ENCODE data around the gene PLEKHH1.
A peak's percentile ranks its signal among the peaks of the same experiment; 100 is the strongest.

PLEKHH1 gene

DNA sequence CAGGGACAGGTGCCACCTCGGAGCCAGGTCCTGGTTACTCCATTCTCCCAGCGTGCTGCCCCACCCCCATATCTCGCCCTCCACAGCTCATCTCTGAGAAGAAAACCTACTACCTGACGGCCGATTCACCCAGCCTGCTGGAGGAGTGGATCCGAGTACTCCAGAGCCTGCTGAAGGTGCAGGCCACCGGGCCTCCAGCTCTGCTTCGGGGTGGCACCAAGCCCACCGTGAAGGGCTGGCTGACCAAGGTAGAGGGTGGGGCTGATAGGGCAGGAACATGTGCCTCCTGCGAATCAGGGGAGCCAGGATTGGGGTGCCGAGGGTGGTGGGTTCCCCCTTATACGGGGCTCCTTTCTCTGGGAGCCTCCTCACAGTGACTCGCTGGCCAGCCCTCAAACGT lies 41.1 kb downstream of the PLEKHH1 start:
- Histone ChIP-seq H3K27me3 (ENCODE audit: low read depth, low read length) (no peaks in the 10 kb centered on the region), H4K20me1 (ENCODE audit: insufficient read depth, low read length) (no peaks in the 10 kb centered on the region), H2AFZ (ENCODE audit: low read depth, low read length) (no peak overlapping the region), H3K36me3 (replicated peaks; ENCODE audit: low read depth, low read length) (no peaks in the 10 kb centered on the region), H3K4me1 (ENCODE audit: low read length) (peaks cover 10% of the 10 kb centered on the region), H3K9me3 (ENCODE audit: insufficient read depth, low read length) (no peaks in the 10 kb centered on the region), H3K79me2 (ENCODE audit: low read length) (no peaks in the 10 kb centered on the region), H3K4me3 (ENCODE audit: low read length) (no peak overlapping the region), H3K9ac (ENCODE audit: low read length) (no peak overlapping the region), H3K27ac (ENCODE audit: low read length) (no peak overlapping the region), H3K4me2 (ENCODE audit: low read length) (no peak overlapping the region)
- no peak for TF ChIP-seq EZH2phosphoT487 (IDR thresholded peaks at IDR 0.05; ENCODE audit: low read depth)
- TF ChIP-seq, protein P1, sequence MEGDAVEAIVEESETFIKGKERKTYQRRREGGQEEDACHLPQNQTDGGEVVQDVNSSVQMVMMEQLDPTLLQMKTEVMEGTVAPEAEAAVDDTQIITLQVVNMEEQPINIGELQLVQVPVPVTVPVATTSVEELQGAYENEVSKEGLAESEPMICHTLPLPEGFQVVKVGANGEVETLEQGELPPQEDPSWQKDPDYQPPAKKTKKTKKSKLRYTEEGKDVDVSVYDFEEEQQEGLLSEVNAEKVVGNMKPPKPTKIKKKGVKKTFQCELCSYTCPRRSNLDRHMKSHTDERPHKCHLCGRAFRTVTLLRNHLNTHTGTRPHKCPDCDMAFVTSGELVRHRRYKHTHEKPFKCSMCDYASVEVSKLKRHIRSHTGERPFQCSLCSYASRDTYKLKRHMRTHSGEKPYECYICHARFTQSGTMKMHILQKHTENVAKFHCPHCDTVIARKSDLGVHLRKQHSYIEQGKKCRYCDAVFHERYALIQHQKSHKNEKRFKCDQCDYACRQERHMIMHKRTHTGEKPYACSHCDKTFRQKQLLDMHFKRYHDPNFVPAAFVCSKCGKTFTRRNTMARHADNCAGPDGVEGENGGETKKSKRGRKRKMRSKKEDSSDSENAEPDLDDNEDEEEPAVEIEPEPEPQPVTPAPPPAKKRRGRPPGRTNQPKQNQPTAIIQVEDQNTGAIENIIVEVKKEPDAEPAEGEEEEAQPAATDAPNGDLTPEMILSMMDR (IDR thresholded peaks at IDR 0.05; ENCODE audit: low read depth, low read length) = no peak

GRCh38 chr14:67574806-67575205 lies 41.7 kb downstream of the PLEKHH1 start:
- Histone ChIP-seq H3K4me1 (ENCODE audit: low read length) (peaks cover 10% of the 10 kb centered on the region), H3K9ac (ENCODE audit: low read length) (no peak overlapping the region)

GRCh38 chr14:67575684-67576083 lies 42.6 kb downstream of the PLEKHH1 start:
- H3K27me3 ChIP-seq (ENCODE audit: low read depth, low read length) = no peaks in the 10 kb centered on the region
- no peaks in the 10 kb centered on the region for H4K20me1 ChIP-seq (ENCODE audit: insufficient read depth, low read length)
- no peak overlapping the region for H3K4me3 ChIP-seq (ENCODE audit: low read length)
- no peak for TF ChIP-seq EZH2phosphoT487 (IDR thresholded peaks at IDR 0.05; ENCODE audit: low read depth)
- TF ChIP-seq, protein P1 (IDR thresholded peaks at IDR 0.05; ENCODE audit: low read depth, low read length) = peak; percentile 24; the same call in 1 of the 2 replicates
- H3K9ac ChIP-seq (ENCODE audit: low read length) = no peak overlapping the region
- H3K27ac ChIP-seq (ENCODE audit: low read length) = no peak overlapping the region
- H3K79me2 ChIP-seq (ENCODE audit: low read length) = no peaks in the 10 kb centered on the region
- H3K36me3 ChIP-seq (replicated peaks; ENCODE audit: low read depth, low read length) = no peaks in the 10 kb centered on the region
- no peak overlapping the region for H2AFZ ChIP-seq (ENCODE audit: low read depth, low read length)
- H3K4me1 ChIP-seq (ENCODE audit: low read length) = peaks cover 10% of the 10 kb centered on the region
- no peaks in the 10 kb centered on the region for H3K9me3 ChIP-seq (ENCODE audit: insufficient read depth, low read length)
- H3K4me2 ChIP-seq (ENCODE audit: low read length) = peak overlapping the region; percentile 7

More at GRCh38 chr14:67574806-67575205, 41.7 kb downstream of the PLEKHH1 start:
- no peaks in the 10 kb centered on the region for H4K20me1 ChIP-seq (ENCODE audit: insufficient read depth, low read length)
- no peak for TF ChIP-seq EZH2phosphoT487 (IDR thresholded peaks at IDR 0.05; ENCODE audit: low read depth)
- TF ChIP-seq, protein P1 (IDR thresholded peaks at IDR 0.05; ENCODE audit: low read depth, low read length) = no peak
- H3K9me3 ChIP-seq (ENCODE audit: insufficient read depth, low read length) = no peaks in the 10 kb centered on the region
- no peak overlapping the region for H2AFZ ChIP-seq (ENCODE audit: low read depth, low read length)
- no peak overlapping the region for H3K4me3 ChIP-seq (ENCODE audit: low read length)
- no peak overlapping the region for H3K27ac ChIP-seq (ENCODE audit: low read length)
- H3K79me2 ChIP-seq (ENCODE audit: low read length) = no peaks in the 10 kb centered on the region
- H3K4me2 ChIP-seq (ENCODE audit: low read length) = no peak overlapping the region
- no peaks in the 10 kb centered on the region for H3K36me3 ChIP-seq (replicated peaks; ENCODE audit: low read depth, low read length)
- no peaks in the 10 kb centered on the region for H3K27me3 ChIP-seq (ENCODE audit: low read depth, low read length)

- Histone ChIP-seq H2AFZ (ENCODE audit: low read depth, low read length) (no peak overlapping the region), H3K9me3 (ENCODE audit: insufficient read depth, low read length) (no peaks in the 10 kb centered on the region), H3K4me1 (ENCODE audit: low read length) (peaks cover 10% of the 10 kb centered on the region), H3K36me3 (replicated peaks; ENCODE audit: low read depth, low read length) (no peaks in the 10 kb centered on the region), H3K9ac (ENCODE audit: low read length) (no peak overlapping the region), H3K79me2 (ENCODE audit: low read length) (no peaks in the 10 kb centered on the region), H3K27ac (ENCODE audit: low read length) (no peak overlapping the region), H3K4me3 (ENCODE audit: low read length) (no peak overlapping the region), H3K4me2 (ENCODE audit: low read length) (peak overlapping the region; percentile 7; the same call in 1 of the 2 replicates), H3K27me3 (ENCODE audit: low read depth, low read length) (no peaks in the 10 kb centered on the region), H4K20me1 (ENCODE audit: insufficient read depth, low read length) (no peaks in the 10 kb centered on the region)
- no peak for TF ChIP-seq EZH2phosphoT487 (IDR thresholded peaks at IDR 0.05; ENCODE audit: low read depth)
- TF ChIP-seq, protein P1 (IDR thresholded peaks at IDR 0.05; ENCODE audit: low read depth, low read length) = no peak
Measured at GRCh38 chr14:67576216-67576955, 43.3 kb downstream of the PLEKHH1 start.
